LNCaP clone FGC (cell line): ENCODE data around the gene SOBP.
A peak's percentile ranks its signal among the peaks of the same experiment; 100 is the strongest.

Experiments
- DNase-seq: peaks from one replicate; pipeline ENCODE4 v3.0.0-alpha.2; 2011; ENCODE audit warnings: low read depth
- H3K4me3 ChIP-seq: 2 replicates; pipeline ENCODE4 v1.5.1; 2011; ENCODE audit warnings: mild to moderate bottlenecking, low read depth, low read length, control low read depth
- TF ChIP-seq, protein P1 (sequence below): IDR thresholded peaks from 2 replicates; pipeline ENCODE4 v1.5.1; 2012; ENCODE audit warnings: mild to moderate bottlenecking; ENCODE audit not compliant: control insufficient read depth, insufficient read depth; ENCODE audit errors: extremely low read depth

The SOBP gene, protein sequence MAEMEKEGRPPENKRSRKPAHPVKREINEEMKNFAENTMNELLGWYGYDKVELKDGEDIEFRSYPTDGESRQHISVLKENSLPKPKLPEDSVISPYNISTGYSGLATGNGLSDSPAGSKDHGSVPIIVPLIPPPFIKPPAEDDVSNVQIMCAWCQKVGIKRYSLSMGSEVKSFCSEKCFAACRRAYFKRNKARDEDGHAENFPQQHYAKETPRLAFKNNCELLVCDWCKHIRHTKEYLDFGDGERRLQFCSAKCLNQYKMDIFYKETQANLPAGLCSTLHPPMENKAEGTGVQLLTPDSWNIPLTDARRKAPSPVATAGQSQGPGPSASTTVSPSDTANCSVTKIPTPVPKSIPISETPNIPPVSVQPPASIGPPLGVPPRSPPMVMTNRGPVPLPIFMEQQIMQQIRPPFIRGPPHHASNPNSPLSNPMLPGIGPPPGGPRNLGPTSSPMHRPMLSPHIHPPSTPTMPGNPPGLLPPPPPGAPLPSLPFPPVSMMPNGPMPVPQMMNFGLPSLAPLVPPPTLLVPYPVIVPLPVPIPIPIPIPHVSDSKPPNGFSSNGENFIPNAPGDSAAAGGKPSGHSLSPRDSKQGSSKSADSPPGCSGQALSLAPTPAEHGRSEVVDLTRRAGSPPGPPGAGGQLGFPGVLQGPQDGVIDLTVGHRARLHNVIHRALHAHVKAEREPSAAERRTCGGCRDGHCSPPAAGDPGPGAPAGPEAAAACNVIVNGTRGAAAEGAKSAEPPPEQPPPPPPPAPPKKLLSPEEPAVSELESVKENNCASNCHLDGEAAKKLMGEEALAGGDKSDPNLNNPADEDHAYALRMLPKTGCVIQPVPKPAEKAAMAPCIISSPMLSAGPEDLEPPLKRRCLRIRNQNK

DNA sequence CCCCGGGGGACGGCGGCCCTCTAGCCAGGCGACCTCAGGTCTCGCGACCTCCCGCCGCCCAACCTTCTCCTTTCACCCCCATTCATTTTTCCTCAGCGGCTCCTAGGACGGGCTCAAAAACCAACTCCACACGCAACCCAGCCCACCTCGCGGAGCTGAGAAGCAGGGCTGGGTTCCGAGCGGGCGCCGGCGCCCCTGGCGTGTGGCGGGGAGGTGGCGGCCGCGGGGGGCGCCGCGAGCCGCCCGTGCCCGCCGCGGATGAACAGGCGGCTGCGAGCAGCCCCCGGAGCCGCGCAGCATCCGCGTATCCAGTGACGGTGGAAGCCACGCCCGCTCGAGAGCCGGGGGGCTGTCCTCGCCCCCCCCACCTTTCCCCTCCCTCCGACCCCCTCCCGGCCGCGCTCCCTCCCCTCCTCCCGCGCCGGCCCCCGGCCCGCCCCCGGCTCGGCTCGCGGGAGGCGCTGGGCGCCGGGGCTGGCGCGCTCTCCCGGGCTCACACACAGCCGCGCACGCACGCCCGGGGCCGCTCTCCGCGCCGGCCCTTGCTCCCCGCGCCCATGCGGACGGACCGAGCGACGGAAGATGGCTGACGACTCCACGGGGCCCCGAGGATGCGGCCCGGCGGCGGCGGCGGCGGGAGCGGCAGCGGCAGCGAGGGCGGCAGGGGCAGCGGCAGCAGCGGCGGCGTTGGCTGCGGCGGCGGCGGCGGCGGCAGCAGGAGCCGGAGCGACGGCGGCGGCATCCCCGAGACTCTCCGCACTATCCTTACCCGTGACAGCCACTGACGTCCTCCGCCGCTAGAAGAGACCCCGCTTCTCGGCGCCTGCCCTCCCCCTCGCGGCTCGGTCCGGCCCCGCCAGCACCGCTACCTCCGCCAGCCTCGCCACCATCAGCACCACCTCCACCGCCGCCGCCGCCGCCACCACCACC is at the start of gene SOBP:
SOBP (plus strand) TSS at position 482 of the 930 bp plus-strand sequence. CDS start 500 bp downstream, outside the sequence.
- DNase-seq: no peak
- TF ChIP-seq, protein P1, sequence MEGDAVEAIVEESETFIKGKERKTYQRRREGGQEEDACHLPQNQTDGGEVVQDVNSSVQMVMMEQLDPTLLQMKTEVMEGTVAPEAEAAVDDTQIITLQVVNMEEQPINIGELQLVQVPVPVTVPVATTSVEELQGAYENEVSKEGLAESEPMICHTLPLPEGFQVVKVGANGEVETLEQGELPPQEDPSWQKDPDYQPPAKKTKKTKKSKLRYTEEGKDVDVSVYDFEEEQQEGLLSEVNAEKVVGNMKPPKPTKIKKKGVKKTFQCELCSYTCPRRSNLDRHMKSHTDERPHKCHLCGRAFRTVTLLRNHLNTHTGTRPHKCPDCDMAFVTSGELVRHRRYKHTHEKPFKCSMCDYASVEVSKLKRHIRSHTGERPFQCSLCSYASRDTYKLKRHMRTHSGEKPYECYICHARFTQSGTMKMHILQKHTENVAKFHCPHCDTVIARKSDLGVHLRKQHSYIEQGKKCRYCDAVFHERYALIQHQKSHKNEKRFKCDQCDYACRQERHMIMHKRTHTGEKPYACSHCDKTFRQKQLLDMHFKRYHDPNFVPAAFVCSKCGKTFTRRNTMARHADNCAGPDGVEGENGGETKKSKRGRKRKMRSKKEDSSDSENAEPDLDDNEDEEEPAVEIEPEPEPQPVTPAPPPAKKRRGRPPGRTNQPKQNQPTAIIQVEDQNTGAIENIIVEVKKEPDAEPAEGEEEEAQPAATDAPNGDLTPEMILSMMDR: no peak
- H3K4me3 ChIP-seq: peak within 1 kb of the TSS; percentile 69

DNA sequence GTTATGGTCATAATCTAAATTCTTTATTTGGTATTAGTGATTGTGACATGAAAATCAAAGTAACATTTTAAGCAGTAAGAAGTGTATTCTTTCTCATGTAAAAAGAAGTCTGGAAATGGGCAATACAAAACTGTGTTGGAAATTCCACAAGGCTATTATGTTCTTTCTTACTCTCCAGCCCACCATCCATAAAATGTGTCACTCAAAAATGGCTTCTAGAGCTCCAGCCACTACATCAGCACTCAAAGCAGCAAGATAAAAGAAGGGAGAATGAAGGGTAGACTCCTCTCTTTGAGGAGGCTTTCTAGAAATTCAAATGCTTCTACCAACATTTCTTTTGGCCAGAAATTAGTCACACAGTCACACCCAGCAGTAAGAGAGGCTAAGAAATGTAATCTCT is 49.0 kb upstream of the SOBP start:
- TF ChIP-seq, protein P1: no peak
- no peak for DNase-seq
- H3K4me3 ChIP-seq: no peak overlapping the region

DNA sequence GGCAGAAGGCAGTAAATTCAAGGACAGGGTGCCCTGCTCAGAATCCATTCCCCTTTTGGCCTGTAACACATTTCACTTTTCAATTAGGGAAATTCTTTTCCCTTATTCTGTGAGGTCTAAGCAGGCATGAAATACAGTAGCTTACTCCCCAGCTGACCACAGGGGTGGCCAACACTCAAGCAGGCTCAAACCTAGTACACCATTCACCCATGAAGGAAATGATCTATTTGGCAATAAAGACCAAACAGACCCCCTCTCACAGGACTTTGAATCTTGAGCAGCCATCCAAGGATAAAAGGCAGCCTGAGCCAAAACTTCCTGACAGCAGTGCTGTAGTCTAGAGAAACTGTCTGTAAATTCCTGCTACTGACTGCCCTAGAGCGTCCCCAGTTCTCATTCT is 48.2 kb upstream of the SOBP start:
- no peak for DNase-seq
- H3K4me3 ChIP-seq: no peak overlapping the region
- TF ChIP-seq, protein P1: no peak

DNA sequence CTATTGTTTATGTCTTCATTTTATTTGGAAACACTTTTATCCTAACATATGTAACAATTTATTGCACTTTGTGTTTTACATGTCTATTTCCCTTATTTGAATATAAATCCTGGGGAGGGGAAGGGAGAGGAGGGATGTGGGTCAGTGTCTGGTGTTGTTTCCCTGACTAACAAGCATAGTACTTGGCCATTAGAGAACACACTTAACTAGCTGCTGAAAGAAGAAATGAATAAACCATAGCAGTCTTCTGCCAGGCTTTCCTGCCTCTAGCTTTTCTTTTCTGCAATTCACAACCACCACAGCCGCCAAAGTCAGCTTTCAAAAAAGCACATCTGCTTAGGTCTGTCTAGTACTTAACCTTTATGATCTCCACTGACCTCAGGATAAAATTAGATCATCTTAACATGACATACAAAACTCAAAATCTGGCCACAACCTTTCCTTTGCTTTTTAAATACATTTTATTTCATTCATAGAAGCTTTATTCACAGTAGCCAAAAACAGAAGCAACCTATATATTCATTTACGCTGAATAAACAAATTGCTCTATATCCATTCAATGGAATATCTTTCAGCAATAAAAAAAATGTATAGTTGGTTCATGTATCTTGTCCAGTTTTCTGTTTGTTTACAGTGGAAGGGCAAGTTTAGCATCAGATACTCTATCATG is 46.8 kb upstream of the SOBP start:
- no peak for DNase-seq
- no peak overlapping the region for H3K4me3 ChIP-seq
- TF ChIP-seq, protein P1: no peak

DNA sequence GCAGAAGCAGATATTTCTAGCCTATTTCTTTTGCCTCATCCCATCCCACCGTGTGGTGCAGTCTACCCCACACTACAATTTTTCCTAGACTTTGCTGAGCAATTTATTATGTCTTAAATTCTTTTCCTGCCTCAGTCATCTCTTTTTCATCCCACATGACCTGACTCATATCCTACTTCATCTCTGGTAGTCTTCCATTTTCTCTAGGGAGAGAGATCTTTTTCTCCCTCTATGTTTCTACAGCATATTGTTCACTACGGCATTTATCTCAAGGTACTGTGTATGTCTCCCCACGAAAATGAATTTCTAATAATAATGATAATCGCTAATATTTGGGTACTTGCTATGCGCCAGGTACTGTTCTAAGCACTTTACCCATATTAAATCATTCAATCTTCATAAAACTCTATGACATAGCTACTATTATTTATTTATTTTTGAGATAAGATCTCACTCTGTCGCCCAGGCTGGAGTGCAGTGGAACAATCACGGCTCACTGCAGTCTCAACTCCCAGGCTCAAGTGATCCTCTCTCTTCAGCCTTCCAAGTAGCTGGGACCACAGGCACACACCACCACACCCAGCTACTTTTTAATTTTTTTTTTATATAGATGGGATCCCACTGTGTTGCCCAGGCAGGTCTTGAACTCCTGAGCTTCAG is 46.2 kb upstream of the SOBP start:
- TF ChIP-seq, protein P1: no peak
- H3K4me3 ChIP-seq: no peak overlapping the region
- DNase-seq: no peak
